GM12892 (cell line): ENCODE measurements around the gene TREX2.

Experiments used
- POLR2A ChIP-seq: IDR thresholded peaks from 2 replicates; pipeline ENCODE4 v1.6.1; 2011; ENCODE audit warnings: low read depth, low read length, control low read depth
- POLR2AphosphoS5 ChIP-seq: IDR thresholded peaks from 2 replicates; pipeline ENCODE4 v1.6.1; 2011; ENCODE audit warnings: low read depth, low read length, control low read depth
- TAF1 ChIP-seq: IDR thresholded peaks from 2 replicates; pipeline ENCODE4 v1.6.1; 2011; ENCODE audit warnings: low read depth, mild to moderate bottlenecking, control low read depth, low read length, borderline replicate concordance

- no peak for TF ChIP-seq POLR2A
- no peak for TF ChIP-seq POLR2AphosphoS5
- TF ChIP-seq TAF1, result no peak
These were observed 37.6 kb downstream of the TREX2 start for GRCh38 chrX:153408221-153408721.
